ENCODE results near the gene ATCAY. TPM values are rescaled to one million over a fixed set of nuclear protein-coding genes. Genes with fewer than 3 reads are reported as not detected.

Gene ATCAY
- polyA plus RNA-seq, 2 of the 4 experiments (the other 2 are of a cell fraction): 0.06 TPM; not detected in 1

- TF ChIP-seq HMGXB4 (CRISPR knock-in tag; IDR thresholded peaks at IDR 0.05; ENCODE audit: borderline replicate concordance) (no peak), HES2 (IDR thresholded peaks at IDR 0.05) (no peak)
Measured at GRCh38 chr19:3897936-3898335, 17.5 kb downstream of the ATCAY start (continued).

- DNase-seq (ENCODE audit: low read depth in 1 of 2, low spot score in 1 of 2) (no peak), ATAC-seq (no peak), FAIRE-seq (no peak)
- no peak for TF ChIP-seq NR3C1 (IDR thresholded peaks at IDR 0.05)
- no peak for TF ChIP-seq RNF2 (IDR thresholded peaks at IDR 0.05; ENCODE audit: borderline replicate concordance, low read depth)
- TF ChIP-seq KDM5A (IDR thresholded peaks at IDR 0.05): no peak
- no peak for TF ChIP-seq ZSCAN20 (CRISPR knock-in tag; IDR thresholded peaks at IDR 0.05)
- TF ChIP-seq ESRRA (IDR thresholded peaks at IDR 0.05; ENCODE audit: borderline replicate concordance, low read length): no peak
- TF ChIP-seq TP53 (CRISPR knock-in tag; IDR thresholded peaks at IDR 0.05): no peak
- no peak for TF ChIP-seq CBX8 (IDR thresholded peaks at IDR 0.05)
- no peak for TF ChIP-seq SREBF2 (IDR thresholded peaks at IDR 0.05)
- no peak for TF ChIP-seq CBX2 (IDR thresholded peaks at IDR 0.05; ENCODE audit: borderline replicate concordance, low read depth)
- no peak for TF ChIP-seq GATA3 (IDR thresholded peaks at IDR 0.05; ENCODE audit: borderline replicate concordance)
- TF ChIP-seq FOSL2 (IDR thresholded peaks at IDR 0.05): no peak
- no peak for TF ChIP-seq FOSL2 (CRISPR knock-in tag; IDR thresholded peaks at IDR 0.05)
- no peak for TF ChIP-seq PBX3 (IDR thresholded peaks at IDR 0.05)
- TF ChIP-seq JUNB (IDR thresholded peaks at IDR 0.05): no peak
- H3K4me1 ChIP-seq: no peaks in the 10 kb centered on the region
- CTCF ChIA-PET: no interaction called here
- peaks cover 7% of the 10 kb centered on the region; the same call in 1 of the 3 replicates for H3K9me3 ChIP-seq
- no peak overlapping the region for H3K4me3 ChIP-seq
- WGBS (ENCODE audit: missing lambda C conversion rate): 63% methylated on average over 3 of the region's 3 CpGs
- POLR2A ChIA-PET: no interaction called here
- no peak overlapping the region for H3K4me2 ChIP-seq
- no peak overlapping the region for H3K27ac ChIP-seq
Measured at GRCh38 chr19:3898426-3898825, 17.9 kb downstream of the ATCAY start.

GRCh38 chr19:3899531-3900294, 19.2 kb downstream of the ATCAY start:
- no peak overlapping the region for H3K27ac ChIP-seq
- no peak for DNase-seq (ENCODE audit: low read depth in 1 of 2, low spot score in 1 of 2)
- peaks cover 7% of the 10 kb centered on the region; the same call in 1 of the 3 replicates for H3K9me3 ChIP-seq
- H3K4me3 ChIP-seq: no peak overlapping the region
- TF ChIP-seq HDAC2 (IDR thresholded peaks at IDR 0.05): no peak
- TF ChIP-seq FOSL2 (IDR thresholded peaks at IDR 0.05): no peak
- TF ChIP-seq FOSL2 (CRISPR knock-in tag; IDR thresholded peaks at IDR 0.05): no peak
- no peak for TF ChIP-seq BHLHE40 (IDR thresholded peaks at IDR 0.05; ENCODE audit: low read depth, low read length)
- no peak for TF ChIP-seq CHD2 (IDR thresholded peaks at IDR 0.05; ENCODE audit: low read length, partially characterized antibody)
- TF ChIP-seq HOXB13 (CRISPR knock-in tag; IDR thresholded peaks at IDR 0.05; ENCODE audit: low read depth): no peak
- no peak for TF ChIP-seq HMGXB4 (CRISPR knock-in tag; IDR thresholded peaks at IDR 0.05; ENCODE audit: borderline replicate concordance)
- no peak for TF ChIP-seq E2F6 (IDR thresholded peaks at IDR 0.05; ENCODE audit: borderline replicate concordance, low read depth)
- no peak for TF ChIP-seq TP53 (CRISPR knock-in tag; IDR thresholded peaks at IDR 0.05)
- TF ChIP-seq PHF8 (IDR thresholded peaks at IDR 0.05; ENCODE audit: borderline replicate concordance, low read depth): no peak
- TF ChIP-seq NFE2L2 (conservative IDR thresholded peaks at IDR 0.05; ENCODE audit: low read length): no peak
- TF ChIP-seq SMC3 (IDR thresholded peaks at IDR 0.05): no peak
- no peak for TF ChIP-seq EHMT2 (IDR thresholded peaks at IDR 0.05; ENCODE audit: low read depth)
- TF ChIP-seq RAD21 (conservative IDR thresholded peaks at IDR 0.05 in 1 of 2, IDR thresholded peaks at IDR 0.05 in 1 of 2): no peak
- TF ChIP-seq RNF2 (IDR thresholded peaks at IDR 0.05; ENCODE audit: borderline replicate concordance, low read depth): no peak
- no peak for TF ChIP-seq TFCP2L1 (CRISPR knock-in tag; IDR thresholded peaks at IDR 0.05)
- no peak for TF ChIP-seq NR3C1 (IDR thresholded peaks at IDR 0.05)
- no peak for TF ChIP-seq EHF (CRISPR knock-in tag; IDR thresholded peaks at IDR 0.05)
- TF ChIP-seq BCL3 (IDR thresholded peaks at IDR 0.05): no peak
- FAIRE-seq: no peak
- no peaks in the 10 kb centered on the region for H3K4me1 ChIP-seq
- no peak for ATAC-seq
- 24% methylated on average over 15 of the region's 18 CpGs for WGBS (ENCODE audit: missing lambda C conversion rate)
- H3K4me2 ChIP-seq: 0 out of 3 replicates have a peak overlapping the region, but pooled peaks have one; percentile 36
- CTCF ChIA-PET: interaction anchor here (0.6 kb wide), 1 partner anchor 166 kb away, joined by 3 read pairs; no protein-coding TSS in a partner anchor
- POLR2A ChIA-PET: no interaction called here

Measured in A549 (cell line).